Uterus (tissue), 2 donors: Measurements from ENCODE around the gene CA10.

Source experiments
- POLR2A ChIP-seq, 2 donors: fragments of 450-650 bp; IDR thresholded peaks; one replicate each; pipeline ENCODE4 v1.6.1; 2016; ENCODE audit warnings: antibody characterized with exemption in 2 of 2, mild to moderate bottlenecking in 1 of 2, moderate library complexity in 1 of 2
- TF ChIP-seq, protein P1 (sequence below), 4 experiments: fragments of 200-600 bp in 2 of 4; fragments of 450-650 bp in 2 of 4; sonication (generic) in 2 of 4; IDR thresholded peaks; one replicate each; pipeline ENCODE4 v1.5.1; 2016 to 2019; ENCODE audit warnings: antibody characterized with exemption in 4 of 4, mild to moderate bottlenecking in 2 of 4, moderate library complexity in 1 of 4

DNA sequence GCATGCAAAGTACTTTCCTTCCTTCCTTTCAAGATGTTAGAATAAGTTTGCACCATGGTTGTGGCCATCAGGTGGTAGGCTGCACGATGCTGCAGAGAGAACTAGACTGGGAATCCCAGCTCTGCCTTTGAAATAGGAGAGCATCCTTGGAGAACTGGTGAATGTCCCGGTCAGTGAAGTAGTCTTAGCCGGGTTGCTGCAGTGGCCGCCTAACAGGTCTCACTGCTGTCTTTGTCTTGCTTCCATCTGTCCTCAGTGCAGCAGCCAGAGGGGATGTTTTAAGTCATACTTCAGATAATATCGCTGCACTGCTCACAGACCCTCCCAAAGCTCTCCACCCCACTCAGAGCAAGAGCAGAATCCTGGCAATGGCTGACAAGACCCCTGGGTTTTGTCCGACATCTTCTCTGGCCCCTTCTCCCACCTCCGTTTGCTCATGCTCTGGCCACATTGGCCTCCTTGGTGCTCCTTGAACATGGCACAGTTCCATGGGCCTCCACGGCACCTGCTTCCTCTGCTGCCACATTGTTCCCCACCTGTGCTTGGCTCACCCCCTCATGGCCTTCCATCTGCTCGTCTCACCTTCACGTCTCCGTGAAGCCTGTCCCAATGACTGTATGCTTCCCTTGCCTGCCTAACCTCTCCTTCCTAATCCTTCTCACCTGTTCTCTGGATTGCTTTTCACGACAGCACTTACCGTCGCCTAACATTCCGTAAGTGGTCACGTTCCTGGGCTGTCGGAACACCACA, 458.3 kb downstream of the CA10 start:
- TF ChIP-seq, protein P1, sequence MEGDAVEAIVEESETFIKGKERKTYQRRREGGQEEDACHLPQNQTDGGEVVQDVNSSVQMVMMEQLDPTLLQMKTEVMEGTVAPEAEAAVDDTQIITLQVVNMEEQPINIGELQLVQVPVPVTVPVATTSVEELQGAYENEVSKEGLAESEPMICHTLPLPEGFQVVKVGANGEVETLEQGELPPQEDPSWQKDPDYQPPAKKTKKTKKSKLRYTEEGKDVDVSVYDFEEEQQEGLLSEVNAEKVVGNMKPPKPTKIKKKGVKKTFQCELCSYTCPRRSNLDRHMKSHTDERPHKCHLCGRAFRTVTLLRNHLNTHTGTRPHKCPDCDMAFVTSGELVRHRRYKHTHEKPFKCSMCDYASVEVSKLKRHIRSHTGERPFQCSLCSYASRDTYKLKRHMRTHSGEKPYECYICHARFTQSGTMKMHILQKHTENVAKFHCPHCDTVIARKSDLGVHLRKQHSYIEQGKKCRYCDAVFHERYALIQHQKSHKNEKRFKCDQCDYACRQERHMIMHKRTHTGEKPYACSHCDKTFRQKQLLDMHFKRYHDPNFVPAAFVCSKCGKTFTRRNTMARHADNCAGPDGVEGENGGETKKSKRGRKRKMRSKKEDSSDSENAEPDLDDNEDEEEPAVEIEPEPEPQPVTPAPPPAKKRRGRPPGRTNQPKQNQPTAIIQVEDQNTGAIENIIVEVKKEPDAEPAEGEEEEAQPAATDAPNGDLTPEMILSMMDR (IDR thresholded peaks at IDR 0.05), result no peak
- TF ChIP-seq POLR2A (IDR thresholded peaks at IDR 0.05), result no peak
